Stimulated activated CD8-positive, alpha-beta memory T cell treated with anti-CD3 and anti-CD28 coated beads, Interleukin-4, amount 100 ng/mL, for 1 hour (primary cell): ENCODE measurements around the gene ASIC4.

Source experiments
- DNase-seq, 2 donors: peaks; one replicate each; pipeline ENCODE4 v3.0.0-alpha.2; 2020; ENCODE audit warnings: low read depth in 2 of 2, low spot score in 1 of 2

Gene ASIC4

GRCh38 chr2:219548990-219549389, 34.7 kb downstream of the ASIC4 start:
- DNase-seq = no peak

- DNase-seq = no peak
These were observed 35.3 kb downstream of the ASIC4 start for GRCh38 chr2:219549619-219550018.

DNA sequence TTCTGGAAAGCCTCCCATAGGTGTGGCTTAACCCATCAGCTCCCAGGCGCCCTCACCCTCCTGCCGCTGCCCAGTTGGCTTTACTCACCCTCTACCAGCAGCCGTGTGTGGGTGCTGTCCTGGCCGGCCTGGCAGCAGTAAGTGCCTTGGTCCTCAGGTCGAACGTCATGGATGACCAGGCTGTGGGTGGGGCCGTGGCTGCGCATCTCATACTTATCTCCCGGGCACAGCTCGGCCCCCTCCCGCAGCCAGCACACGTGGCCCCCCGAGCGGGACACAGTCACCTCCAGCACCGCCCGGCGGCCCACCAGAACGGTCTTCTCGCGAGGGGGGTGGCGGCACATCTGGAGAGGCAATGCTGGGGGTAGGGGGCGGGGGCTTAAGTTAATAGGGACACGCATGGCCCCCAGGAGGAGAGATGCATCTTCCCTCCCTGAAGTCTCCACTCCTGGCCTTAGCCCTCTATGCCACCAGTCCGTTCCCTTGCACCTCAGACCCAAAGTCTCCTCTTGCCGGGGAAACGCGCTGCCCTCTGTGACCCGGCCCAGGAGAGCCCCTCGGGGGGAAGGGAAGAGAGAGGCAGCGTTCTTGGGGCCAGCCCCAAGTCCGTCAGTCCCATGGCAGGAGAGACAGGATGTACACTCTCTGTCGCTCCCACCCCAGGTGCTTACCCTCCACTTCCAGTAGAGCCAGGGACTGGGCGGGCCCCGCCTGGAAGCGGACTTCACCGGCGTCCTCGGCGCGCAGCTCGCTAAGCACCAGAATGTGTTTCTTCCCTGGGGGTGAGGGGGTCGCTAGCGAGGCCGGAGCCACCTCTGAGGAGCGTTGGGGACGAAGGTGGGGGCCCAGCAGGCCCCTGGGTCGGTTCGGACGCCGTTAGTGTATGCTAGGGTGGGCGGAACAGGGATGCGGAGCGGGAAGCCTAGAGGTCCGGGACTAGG, 37.4 kb downstream of the ASIC4 start:
- no peak for DNase-seq

DNA sequence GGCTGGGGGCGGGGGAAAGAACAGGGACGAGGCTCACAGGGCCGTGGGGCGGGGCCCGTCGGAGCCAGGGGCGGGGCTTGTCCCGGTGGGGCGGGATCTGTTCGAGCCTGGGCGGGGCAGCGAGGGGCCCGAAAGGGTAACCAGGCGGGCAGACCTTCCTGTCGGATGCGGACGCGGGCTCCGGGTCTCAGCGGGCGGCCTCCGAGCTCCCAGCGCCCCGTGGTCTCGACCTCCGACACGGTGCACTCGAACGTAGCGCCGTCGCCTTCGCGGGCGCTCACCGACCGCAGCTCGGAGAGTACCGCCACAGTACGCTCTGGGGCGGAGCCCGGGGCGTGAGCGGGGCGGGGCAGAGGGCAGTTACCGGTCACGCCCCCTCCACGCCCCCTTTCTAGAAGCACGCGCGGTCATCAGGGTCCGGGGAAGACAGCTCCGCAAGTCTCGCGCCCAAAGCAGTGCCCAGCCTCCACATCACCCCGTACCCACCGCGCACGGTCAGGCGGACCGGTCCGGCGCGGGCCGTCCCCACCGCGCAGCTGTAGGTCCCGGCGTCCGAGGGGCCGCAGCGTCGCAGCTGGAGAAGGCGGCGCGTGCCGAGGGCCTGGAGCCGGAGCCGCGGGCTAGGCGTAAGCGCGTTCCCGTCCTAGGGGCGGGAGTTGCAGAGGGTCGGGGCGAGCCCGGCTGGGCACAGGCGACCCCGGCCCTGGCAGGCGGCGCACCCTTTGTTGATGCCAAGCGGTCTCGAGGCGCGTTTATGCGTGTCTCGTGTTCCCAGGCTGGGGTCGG, 38.3 kb downstream of the ASIC4 start:
- DNase-seq = peak; percentile 50 to 60

DNA sequence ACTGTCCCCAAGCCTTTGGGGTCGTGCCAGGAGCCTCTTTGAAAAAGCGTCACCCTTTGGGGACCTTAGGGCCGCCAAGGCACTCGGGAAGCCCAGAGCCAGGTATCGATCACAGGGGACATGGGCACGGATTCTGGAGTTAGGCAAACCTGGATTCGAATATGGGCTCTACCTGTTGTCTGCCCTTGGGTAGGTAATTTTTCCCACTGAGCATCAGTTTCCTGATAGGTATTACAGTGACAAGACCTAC, 38.8 kb downstream of the ASIC4 start:
- DNase-seq = no peak

DNA sequence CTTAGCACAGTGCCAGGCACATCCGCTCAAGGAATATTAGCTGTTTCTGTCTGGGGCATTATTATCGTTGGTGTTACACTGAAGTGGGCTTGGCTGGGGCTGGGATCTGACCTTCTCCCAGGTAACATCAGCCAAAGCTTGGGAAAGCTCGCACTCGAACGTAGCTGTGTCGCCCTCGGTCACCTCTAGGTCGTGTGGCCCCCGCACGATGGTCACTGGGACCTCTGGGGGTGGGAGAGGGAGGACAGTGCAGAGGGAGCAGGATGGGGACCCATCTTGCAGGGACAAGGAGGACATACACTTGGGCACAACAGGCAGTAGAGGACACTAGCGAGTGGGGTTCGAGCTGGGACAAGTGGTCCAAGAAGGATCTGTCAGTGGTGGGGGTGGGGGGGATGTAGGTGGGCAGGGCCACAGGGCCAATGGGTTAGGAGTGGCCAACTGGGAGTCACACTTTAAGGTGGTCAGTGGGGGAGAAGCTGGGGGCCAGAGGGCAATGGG, 39.2 kb downstream of the ASIC4 start:
- DNase-seq = no peak

- no peak for DNase-seq
These were observed 40.1 kb downstream of the ASIC4 start for GRCh38 chr2:219554350-219554749.

DNA sequence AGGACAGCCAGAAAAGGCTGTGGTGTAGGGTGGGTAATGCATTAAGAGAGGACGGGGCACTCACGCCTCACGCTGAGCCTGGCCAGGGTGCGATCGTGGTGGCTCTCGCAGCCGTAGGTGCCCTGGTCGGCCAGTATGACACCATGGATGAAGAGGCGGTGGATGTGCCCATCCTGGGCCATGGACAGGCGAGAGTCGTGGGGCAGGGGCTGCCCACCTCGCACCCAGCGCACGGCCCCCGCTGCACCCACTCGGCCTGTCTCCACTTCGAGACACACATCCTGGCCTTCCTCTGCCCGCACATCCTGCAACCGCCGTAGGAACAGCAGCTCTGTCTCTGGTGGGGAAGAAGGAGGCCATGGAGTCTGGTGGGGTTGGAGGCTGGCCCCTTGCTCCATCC, 41.7 kb downstream of the ASIC4 start:
- DNase-seq = no peak

GRCh38 chr2:219556413-219556812, 42.1 kb downstream of the ASIC4 start:
- no peak for DNase-seq

GRCh38 chr2:219557320-219557719, 43.0 kb downstream of the ASIC4 start:
- DNase-seq = no peak

DNA sequence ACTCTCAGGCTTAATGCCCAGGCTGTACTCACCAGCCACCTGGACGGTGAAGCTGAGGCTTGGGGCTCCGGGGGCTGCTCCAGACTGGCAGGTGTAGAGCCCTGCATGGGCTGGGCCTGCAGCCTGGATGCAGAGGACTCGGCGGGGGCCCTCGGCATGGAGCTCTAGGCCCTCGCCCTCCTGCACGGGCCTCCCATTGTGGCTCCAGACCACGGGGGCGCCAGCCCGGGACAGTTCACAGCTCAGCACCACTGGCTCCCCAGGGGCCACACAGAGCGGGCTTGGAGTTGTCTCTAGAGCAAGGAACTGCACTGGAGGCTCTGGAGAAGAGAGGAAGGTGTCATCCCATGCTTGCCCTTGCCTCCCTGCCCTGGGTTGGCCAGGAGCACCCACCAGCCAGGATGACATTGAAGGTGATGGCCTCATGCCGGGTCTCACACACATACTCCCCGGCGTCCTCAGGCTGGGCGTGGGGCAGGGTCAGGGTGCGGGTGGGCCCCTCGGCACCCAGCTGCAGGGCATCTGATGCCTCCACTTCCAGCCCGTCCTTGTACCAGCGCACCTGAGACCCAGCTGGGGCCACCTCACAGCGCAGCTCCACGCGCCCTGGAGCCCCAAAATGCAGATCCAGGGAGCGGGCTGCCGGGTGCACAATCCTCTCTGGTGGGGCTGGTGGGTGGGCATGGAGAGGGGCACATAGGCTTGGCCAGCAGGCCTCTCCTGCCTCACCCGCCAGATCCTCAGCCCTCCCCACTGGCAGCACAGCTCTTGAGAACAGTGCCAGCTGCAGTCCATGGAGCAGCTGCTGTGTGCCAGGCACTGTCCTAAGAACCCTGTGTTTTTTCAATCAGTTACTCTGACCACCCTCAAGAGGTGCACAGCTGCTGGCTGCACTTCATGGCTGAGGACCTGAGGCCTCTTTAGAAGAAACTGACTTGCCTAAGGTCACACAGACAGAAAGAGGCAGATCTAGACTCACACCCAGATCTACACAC, 43.8 kb downstream of the ASIC4 start:
- no peak for DNase-seq

DNA sequence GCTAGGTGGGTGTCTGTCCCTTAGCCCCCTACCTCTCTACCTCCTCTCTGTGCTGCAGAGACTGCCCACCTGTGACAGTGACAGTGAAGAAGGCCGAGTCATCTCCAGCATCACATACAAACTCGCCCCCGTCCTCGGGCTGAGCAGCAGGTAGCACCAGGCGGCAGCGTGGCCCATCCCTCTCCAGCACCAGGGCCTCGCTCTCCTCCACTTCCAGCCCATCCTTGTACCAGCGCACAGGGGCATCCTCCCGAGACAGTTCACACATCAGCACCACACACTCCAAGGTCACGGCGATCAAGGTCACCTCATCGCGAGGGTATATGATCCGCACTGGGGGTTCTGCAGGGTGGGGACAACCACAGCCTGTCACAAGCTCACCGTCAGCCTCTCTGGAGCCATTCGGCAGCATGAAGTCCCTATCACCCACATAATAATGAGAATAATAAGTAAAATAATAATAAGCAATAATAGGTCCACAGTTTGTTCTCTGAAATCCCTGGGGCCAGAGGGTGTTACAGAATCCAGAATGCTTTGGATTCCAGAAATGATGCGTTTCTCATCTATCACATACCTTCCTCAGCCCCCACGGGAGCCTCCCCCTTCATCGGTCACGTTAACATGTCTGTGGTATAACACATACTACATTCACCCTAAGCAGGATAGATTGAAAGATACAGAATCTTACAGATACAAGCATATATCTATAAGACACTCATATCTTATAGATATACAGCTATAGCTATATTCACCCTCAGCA, 45.1 kb downstream of the ASIC4 start:
- DNase-seq = no peak

DNA sequence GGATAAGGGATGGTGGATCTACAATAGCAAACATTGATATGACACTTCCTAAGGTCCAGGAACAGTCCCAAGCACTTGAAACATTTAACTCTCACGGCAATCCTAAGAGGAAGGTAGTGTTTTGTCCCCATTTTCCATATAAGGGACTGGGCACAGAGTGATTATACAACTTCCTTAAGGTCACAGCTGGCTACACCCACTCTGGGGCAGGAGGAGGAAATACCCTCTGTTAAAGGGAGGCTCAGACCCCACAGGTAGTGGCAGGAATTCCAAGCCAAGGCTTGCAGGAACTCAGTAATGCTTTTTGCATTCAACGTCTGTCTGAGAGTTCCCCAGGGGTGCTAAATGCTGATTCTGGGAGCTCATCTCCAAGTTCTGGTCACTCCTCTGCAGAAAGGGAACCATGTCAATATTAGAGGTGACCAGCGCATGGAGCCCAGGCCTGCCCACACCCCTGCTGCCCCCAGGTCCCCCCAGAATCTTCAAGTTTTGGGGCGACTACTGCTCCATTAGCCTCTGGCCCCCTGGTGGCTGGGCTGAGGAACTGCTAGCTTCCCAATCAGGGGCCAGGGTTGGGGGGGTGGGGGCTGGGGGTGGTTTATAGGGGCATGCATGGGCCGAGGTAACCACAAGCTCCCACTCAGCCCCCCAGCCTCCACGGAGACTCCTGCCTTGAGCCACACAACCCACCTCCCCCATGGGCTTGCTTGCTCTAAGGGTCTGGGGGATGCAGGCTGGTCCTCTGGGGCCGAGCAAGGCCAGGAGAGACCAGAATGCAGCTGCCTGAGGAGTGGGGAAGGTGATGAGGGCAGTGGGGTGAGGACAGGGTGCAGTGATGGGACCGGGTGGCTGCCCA, 46.0 kb downstream of the ASIC4 start:
- no peak for DNase-seq

DNA sequence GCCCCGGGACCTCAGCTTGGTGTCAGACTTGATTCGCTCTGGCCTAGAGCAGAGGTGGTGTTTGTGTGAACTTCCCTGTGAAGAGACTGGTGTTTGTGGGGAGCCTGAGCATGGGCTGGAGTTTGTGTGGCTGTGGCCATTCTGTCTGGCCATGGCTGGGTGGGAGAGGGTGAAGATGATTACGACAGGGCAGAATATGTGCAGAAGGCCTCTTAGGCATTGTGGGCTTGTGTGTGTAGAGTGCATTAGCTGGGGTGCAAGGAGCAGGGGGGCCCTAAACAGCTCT, 46.6 kb downstream of the ASIC4 start:
- DNase-seq = no peak

GRCh38 chr2:219561179-219562048, 47.1 kb downstream of the ASIC4 start:
- DNase-seq = no peak

GRCh38 chr2:219562049-219563020, 48.1 kb downstream of the ASIC4 start:
- DNase-seq = no peak

- DNase-seq = no peak
These were observed 49.1 kb downstream of the ASIC4 start for GRCh38 chr2:219563271-219563928.
